GM19467 (cell line): ENCODE data around the gene OR51T1.

ENCODE experiments used
- ATAC-seq: cut with Tn5 transposase; IDR thresholded peaks from one replicate; pipeline ENCODE4 v1.9.1; 2021; ENCODE audit warnings: mild to moderate bottlenecking, moderate library complexity; ENCODE audit not compliant: unreplicated experiment

Gene OR51T1

DNA sequence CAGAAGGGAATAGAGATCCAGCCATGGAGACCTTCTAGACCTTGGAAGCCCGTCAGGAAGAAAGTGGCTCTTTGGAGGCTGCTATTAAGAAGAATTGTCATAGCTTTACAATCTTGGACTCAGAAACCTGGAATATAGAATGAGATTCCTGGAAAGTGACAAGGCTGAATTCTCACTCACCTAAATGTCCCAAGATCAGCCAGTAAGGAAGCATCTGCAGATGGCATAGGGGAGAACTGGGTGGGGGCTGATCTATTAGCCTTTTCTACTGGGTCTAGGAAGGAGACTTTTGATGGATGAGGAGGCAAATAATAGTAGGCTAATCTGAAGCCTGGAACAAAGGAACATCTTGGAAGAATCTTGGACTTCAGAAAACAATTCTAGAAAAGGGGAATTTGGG lies 42.5 kb downstream of the OR51T1 start, which contains the start of gene OR51G1:
OR51G1 (minus strand) TSS at position 101 of the 400 bp plus-strand sequence; CDS start at position 101, 0 bp downstream.
- ATAC-seq = no peak

DNA sequence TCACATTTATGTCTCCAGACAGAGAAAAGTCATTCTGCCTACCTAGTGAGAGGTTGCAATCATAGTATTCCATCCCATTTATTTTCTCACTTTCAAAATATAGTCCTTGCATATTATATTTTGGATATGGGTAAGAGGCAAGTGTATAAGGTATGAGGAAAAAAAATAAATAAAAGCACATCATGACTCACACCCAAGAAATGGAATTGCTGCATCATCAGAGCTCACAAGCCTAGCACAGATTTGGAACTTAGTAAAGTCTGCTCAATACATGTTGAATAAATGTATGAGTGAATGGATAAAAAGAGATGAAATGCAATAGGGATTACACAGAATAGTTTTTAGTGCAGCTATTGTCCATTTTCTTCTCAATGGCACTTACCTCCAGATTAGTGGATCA lies 44.9 kb downstream of the OR51T1 start:
- no peak for ATAC-seq
